Measurements from ENCODE around the gene NR2C2.

The NR2C2 gene

DNA sequence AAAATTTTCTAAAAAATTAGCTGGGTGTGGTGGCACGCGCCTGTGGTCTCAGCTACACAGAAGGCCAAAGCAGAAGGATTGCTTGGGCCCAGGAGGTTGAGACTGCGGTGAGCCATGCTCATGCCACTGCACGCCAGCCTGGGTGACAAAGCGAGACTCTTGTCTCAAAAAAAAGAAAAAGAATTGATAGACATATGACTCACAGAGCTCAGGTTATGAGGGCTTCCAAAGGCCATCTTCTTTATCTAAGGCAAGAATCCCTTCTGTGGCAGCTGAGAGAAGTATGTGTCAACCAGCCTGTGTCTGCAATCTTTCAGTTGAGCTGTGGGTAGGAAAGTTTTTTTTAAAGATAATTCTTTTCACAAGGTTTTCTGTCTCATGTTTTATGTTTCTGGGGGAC, 63.8 kb downstream of the NR2C2 start:
- no peak for DNase-seq (ENCODE audit: low spot score)
- TF ChIP-seq, protein P1, sequence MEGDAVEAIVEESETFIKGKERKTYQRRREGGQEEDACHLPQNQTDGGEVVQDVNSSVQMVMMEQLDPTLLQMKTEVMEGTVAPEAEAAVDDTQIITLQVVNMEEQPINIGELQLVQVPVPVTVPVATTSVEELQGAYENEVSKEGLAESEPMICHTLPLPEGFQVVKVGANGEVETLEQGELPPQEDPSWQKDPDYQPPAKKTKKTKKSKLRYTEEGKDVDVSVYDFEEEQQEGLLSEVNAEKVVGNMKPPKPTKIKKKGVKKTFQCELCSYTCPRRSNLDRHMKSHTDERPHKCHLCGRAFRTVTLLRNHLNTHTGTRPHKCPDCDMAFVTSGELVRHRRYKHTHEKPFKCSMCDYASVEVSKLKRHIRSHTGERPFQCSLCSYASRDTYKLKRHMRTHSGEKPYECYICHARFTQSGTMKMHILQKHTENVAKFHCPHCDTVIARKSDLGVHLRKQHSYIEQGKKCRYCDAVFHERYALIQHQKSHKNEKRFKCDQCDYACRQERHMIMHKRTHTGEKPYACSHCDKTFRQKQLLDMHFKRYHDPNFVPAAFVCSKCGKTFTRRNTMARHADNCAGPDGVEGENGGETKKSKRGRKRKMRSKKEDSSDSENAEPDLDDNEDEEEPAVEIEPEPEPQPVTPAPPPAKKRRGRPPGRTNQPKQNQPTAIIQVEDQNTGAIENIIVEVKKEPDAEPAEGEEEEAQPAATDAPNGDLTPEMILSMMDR (IDR thresholded peaks at IDR 0.05; ENCODE audit: extremely low read depth, missing control alignments), result no peak

DNA sequence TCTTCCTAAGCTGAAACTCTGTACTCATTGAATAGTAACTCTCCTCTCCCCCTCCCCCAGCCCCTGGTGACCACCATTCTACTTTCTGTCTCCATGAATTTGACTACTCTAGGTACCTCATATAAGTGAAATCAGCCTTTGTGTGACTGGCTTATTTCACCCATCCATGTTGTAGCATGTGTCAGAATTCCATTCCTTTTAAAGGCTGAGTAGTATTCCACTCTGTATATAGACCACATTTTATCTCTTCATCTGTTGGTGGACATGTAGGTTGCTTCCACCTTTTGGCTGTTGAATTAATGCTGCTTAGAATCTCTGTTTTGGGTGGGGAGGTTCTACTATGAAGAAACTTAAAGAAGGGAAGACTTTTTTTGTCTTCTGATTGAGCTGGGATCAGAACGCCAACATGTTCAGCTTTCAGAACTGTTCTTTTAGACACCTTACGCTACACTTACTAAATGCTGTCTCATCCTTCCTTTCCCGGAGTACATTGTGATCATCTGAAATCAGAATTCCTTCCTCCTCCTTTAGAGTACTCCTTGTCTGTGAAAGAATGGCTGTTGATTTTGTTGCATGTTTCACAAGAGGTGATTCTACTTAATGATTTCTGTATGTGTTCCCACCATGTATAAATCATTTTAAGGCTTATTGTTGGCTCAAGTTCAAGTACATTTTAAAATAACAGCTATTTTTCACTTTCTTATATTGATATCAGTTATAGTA, 67.4 kb downstream of the NR2C2 start:
- DNase-seq (ENCODE audit: low spot score), result no peak
- TF ChIP-seq, protein P1 (IDR thresholded peaks at IDR 0.05; ENCODE audit: extremely low read depth, missing control alignments), result no peak

DNA sequence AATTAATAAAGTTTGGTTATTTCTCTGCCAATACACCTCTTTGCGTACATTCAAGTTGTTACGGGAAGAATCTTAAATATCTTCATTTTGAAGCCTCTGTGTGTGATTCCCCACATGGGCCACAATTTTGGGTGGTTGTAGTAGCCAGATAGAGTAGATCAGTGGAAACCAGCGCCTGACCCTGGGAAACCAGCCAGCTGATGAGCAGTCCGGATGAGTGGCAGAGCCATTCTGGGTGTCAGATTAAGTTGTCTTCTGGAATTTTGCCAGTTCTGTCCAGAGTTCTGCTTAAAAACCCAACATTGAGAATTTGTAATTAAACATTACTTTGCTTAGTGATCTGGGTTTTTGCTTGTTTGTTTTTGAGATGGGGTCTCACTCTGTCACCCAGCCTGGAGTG, 68.1 kb downstream of the NR2C2 start:
- TF ChIP-seq, protein P1 (IDR thresholded peaks at IDR 0.05; ENCODE audit: extremely low read depth, missing control alignments), result no peak
- DNase-seq (ENCODE audit: low spot score), result no peak

DNA sequence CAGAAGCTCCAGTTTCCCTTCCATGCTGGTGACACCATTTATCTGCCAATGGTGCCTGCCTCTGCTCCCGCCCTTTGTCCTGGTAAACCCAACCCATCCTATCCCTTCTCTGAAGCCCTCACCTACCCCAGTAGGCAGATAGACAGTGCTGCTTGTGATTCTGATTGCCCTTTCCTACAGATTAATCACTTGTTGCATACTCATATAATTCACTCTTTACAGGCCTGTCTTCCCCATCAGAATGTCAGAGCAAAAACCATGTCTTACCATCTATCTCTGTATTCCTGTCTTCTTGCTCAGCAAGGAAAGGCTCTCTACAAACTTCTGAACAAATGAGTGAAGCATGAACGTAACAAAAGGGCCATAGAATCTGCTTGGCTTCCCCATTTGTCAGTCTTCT, 69.8 kb downstream of the NR2C2 start:
- DNase-seq (ENCODE audit: low spot score), result no peak
- TF ChIP-seq, protein P1 (IDR thresholded peaks at IDR 0.05; ENCODE audit: extremely low read depth, missing control alignments), result no peak

DNA sequence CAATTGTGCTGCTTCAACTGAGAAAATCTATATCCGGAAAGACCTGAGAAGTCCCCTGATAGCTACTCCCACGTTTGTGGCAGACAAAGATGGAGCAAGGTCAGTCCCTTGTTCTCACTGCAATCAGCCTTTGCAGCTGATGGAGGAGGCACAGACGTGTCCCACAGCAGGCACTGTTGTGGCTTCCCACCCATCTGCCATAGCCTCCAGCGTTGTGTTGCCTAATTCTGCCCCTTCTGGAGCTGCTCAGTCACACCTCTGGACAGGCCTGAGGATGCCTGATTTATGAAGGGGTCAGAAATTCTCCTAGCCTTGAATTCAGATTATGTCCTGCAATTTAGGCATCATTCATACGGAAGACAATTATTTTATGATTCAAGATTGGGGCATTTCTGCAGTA, 75.9 kb downstream of the NR2C2 start:
- TF ChIP-seq, protein P1 (IDR thresholded peaks at IDR 0.05; ENCODE audit: extremely low read depth, missing control alignments), result no peak
- no peak for DNase-seq (ENCODE audit: low spot score)

DNA sequence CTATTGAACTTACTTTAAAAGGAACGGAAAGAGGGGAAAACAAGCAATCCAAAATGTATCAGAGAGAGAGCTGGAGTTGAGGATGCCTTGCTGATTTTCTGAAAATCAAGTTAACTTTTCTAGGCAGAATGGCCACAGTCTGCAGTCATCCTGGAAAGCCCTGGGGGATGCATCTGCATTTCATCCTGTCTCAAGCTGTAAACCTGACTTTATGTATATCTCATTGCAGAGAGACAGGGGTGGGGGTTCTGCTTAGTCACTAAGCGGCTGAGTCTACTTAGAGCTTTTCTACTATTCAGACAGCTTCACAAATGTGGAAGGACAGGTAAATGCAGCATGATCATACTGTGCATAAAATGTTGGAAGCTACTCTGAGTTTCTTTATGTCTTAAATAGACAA, 76.3 kb downstream of the NR2C2 start:
- TF ChIP-seq, protein P1 (IDR thresholded peaks at IDR 0.05; ENCODE audit: extremely low read depth, missing control alignments), result no peak
- DNase-seq (ENCODE audit: low spot score), result no peak

DNA sequence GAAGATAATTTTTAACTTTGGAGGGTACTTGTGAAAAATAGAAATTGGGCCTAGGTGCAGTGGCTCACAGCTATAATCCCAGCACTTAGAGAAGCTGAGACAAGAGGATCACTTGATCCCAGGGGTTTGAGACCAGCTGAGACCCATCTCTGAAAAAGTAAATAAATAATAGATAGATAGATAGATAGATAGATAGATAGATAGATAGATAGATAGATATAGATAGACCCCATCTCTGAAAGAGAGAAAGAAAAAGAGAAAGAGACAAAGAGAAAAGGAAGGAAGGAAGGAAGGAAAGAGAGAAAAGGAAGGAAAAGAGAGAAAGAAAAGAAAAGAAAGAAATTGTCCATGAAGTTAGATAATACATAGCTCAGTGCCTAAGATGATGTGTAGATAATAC, 82.2 kb downstream of the NR2C2 start:
- TF ChIP-seq, protein P1 (IDR thresholded peaks at IDR 0.05; ENCODE audit: extremely low read depth, missing control alignments), result no peak
- no peak for DNase-seq (ENCODE audit: low spot score)

Data from GM20000 (cell line).